ENCODE data around the gene AKT3. TPM values are rescaled to one million over a fixed set of nuclear protein-coding genes. Genes with fewer than 3 reads are reported as not detected.

AKT3 gene
- 17.3 to 26.0 TPM (median 22.4 TPM) in 5 replicates for total RNA-seq (2022; extraction: Qiagen RNA extraction)

GRCh38 chr1:243850202-243850451, at the start of gene AKT3:
TSS of gene AKT3 (minus strand) at chr1:243850243. CDS start at chr1:243843170, 7,073 bp downstream.

Other genes with a start within 250 kb of the AKT3 start
- 3.4 to 4.8 TPM (median 4.4 TPM) in 5 replicates for gene ZBTB18, start 201.0 kb upstream of the AKT3 start, total RNA-seq (2022; extraction: Qiagen RNA extraction)